HG03025 (cell line): ENCODE measurements around the gene RPS25.
"Not testable (repeated sequence)": the region's sequence is repeated elsewhere in the genome, so short reads cannot be mapped to it uniquely, and the experiment has no call there.

Source experiments
- ATAC-seq: cut with Tn5 transposase; IDR thresholded peaks from one replicate; pipeline ENCODE4 v1.9.1; 2021; ENCODE audit warnings: mild to moderate bottlenecking, moderate library complexity; ENCODE audit not compliant: unreplicated experiment, low FRiP score

RPS25 gene

DNA sequence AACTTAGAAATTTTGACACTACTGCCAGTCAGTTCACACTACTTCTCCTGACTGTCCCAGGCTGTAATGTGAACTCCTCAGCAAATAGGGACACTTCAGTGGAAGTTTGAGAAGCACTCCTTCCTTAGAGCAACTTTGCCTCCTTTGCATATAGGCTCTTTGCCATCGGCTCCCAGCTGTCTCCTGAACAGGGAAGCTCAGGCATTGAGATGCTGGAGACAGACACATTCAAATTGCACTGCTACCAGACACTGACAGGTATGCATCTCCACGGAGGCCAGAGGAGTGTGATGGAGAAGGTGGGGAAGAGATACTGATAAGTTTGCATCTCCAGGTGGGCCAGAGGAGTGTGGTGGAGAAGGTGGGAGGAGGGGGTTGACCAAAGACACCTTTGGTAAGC is 1.9 kb upstream of the RPS25 start:
- no peak for ATAC-seq

DNA sequence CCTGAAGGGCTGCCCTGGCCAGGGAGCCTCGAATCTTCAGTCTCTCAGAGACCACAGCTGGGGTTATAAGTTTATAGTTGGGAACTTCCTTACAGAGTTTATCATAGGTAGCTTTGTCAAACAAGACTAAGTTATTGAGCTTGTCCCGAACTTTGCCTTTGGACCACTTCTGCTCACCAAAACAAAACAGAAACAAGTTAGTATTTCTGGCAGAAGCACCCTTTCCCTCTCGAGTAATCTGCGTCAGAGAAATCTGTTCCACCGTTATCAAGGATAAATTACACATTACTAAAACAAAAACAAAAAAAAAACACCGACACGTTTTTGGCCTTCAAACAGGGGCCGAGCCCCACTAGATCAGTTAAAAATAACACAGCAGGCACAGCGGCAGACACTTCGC is 766 bp downstream of the RPS25 start:
- not testable (repeated sequence) for ATAC-seq

DNA sequence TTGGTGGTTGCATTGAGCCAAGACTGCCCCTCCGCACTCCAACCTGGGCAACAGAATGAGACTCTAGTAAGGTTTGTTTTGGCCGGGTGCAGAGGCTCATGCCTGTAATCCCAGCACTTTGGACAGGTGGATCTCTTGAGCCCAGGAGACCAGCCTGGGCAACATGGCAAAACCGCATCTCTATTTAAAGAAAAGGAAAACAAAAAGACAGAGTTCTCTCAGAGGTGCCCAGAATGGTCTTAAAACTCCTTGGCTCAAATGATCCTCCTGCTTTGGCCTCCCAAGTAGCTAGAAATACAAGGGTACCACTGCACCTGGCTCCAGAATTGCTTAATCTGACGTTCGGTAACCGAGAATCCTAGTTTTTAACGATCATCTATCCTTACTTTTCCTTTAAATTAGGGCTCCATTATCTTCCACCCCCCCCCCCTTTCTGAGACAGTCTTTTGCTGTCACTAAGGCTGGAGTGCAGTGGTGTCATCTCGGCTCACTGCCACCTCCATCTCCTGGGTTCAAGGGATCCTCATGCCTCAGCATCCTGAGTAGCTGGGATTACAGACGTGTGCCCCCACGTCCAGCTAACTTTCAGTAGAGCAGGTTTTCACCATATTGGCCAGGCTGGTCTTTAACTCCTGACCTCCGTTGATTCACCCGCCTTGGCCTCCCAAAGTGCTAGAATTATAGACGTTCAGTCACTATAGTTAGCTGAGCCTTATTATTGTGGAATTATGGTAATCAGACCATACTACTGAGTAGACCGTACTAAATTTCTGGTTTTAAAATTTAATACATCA is 1.7 kb downstream of the RPS25 start:
- no peak for ATAC-seq

GRCh38 chr11:119015054-119015611 is 3.0 kb downstream of the RPS25 start:
- ATAC-seq = no peak

GRCh38 chr11:119014209-119014924 is 3.8 kb downstream of the RPS25 start:
- no peak for ATAC-seq

- no peak for ATAC-seq
These were observed 5.4 kb downstream of the RPS25 start for GRCh38 chr11:119012629-119013170.

DNA sequence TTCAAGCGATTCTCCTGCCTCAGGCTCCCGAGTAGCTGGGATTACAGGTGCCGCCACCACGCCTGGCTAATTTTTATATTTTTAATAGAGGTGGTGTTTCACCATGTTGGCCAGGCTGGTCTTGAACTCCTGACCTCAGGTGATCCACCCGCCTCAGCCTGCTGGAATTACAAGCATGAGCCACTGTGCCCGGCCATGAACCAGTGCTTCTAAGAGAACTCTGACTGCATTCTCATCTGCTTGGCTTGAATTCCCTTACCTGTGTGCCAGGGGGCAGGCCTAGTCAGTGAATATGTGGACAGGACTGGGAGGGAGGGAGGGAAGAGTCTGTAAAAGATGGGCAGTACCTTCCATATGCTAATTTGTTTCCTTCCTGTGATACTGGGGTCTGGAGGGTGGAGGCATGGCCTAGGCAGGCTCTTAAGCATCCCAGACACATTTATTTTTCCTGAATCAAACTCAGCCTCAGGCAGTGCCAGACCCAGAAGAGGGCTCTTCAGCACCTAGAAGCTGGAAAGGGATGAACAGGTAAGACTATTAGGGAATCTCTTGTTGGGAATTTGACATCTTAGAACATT is 6.6 kb downstream of the RPS25 start:
- no peak for ATAC-seq

- ATAC-seq = no peak
These were observed 11.5 kb downstream of the RPS25 start for GRCh38 chr11:119006656-119007055.

DNA sequence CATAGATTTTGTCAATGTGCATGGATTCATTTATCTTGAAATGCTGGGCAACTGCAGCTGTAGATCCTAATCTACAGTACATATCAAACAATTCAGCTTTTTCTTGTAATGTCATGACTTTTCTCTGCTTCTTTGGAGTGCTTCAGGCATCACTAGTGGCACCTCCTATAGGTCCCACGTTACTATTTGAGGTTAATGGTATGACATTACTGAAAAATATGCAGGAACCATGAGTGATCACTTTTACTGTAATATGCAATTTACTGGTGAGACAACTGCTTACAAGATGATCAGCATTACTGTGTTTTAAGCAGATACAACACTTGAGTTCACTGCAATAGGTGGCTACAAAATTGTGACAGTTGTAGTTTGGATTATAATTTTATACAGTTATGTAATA is 17.2 kb downstream of the RPS25 start:
- no peak for ATAC-seq

GRCh38 chr11:118998822-118999221 is 19.3 kb downstream of the RPS25 start:
- no peak for ATAC-seq

GRCh38 chr11:118998388-118998717 is 19.8 kb downstream of the RPS25 start:
- ATAC-seq = peak; percentile 16

GRCh38 chr11:118997627-118998387 is 20.3 kb downstream of the RPS25 start, which contains the start of gene CENATAC:
TSS of gene CENATAC (plus strand) at chr11:118998138. CDS start at chr11:118998198, 60 bp downstream.
- ATAC-seq = peak; percentile 87

DNA sequence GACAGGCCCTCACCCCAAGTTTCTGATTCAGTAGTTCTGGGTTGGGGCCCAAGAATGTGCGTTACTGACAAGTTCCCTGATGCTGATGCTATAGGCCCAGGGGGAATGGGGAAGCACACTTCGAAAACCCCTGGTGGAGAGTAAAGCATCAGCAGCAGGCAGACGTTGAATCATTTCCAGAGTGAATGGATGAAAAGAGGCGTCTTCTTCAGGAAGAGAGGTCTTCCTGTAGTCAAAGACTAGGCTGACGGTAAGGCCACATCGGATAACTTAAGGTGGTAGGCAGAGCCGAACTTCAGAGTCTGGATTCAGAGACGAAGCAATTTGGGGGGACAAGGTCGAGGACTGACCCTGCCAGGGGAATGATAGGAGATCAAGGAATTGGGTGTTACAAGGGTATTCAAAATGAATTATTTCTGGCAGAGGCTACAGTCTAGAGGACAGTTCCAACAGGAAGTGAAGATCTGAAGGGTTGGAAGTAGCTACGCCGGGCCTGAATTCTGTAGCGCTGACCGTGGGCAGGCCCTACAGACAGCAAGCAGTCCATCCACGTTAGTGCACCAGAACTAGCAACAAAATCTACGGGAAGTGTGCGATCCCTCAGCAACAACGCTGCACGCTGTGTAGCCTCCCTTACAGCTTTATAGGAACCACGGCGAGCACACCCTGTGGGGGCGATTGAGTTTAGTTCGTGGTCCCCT is 21.1 kb downstream of the RPS25 start:
- ATAC-seq = no peak

DNA sequence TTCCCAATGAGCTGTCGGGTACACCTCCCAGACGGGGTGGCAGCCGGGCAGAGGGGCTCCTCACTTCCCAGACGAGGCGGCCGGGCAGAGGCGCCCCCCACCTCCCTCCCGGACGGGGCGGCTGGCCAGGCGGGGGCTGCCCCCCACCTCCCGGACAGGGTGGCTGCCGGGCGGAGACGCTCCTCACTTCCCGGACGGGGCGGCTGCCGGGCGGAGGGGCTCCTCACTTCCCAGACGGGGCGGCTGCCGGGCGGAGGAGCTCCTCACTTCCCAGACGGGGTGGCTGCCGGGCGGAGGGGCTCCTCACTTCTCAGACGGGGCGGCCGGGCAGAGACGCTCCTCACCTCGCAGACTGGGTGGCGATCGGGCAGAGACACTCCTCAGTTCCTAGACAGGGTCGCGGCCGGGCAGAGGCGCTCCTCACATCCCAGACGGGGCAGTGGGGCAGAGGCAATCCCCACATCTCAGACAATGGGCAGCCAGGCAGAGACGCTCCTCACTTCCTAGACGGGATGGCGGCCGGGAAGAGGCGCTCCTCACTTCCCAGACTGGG is 26.6 kb downstream of the RPS25 start:
- not testable (repeated sequence) for ATAC-seq

DNA sequence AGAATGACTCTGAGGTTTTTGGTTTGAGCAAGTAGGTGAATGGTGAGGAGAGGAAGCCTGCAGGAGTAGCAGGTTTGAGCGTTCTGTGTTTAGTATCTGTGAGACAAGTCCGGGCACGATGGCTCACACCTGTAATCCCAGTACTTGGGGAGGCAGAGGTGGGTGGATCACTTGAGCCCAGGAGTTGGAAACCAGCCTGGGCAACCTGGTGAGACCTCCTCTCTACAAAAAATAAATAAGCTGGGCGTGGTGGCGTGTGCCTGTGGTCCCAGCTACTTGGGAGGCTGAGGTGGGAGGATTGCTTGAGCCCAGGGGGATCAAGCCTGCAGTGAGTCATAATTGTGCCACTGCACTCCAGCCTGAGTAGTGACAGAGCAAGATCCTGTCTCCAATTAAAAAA is 29.9 kb downstream of the RPS25 start:
- no peak for ATAC-seq

GRCh38 chr11:118984825-118985224 is 33.3 kb downstream of the RPS25 start:
- ATAC-seq = no peak

DNA sequence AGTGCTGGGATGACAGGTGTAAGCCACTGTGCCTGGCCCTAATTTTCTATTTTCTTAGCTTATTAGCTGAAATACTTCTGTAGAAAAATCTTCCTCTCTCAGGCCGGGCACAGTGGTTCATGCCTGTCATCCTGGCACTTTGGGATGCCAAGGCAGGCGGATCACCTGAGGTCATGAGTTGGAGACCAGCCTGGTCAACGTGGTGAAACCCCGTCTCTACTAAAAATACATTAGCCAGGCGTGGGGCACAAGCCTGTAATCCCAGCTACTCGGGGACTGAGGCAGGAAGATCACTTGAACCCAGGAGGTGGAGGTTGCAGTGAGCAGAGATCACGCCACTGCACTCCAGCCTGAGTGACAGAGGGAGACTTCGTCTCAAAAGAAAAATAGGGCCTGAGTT is 33.8 kb downstream of the RPS25 start:
- not testable (repeated sequence) for ATAC-seq

DNA sequence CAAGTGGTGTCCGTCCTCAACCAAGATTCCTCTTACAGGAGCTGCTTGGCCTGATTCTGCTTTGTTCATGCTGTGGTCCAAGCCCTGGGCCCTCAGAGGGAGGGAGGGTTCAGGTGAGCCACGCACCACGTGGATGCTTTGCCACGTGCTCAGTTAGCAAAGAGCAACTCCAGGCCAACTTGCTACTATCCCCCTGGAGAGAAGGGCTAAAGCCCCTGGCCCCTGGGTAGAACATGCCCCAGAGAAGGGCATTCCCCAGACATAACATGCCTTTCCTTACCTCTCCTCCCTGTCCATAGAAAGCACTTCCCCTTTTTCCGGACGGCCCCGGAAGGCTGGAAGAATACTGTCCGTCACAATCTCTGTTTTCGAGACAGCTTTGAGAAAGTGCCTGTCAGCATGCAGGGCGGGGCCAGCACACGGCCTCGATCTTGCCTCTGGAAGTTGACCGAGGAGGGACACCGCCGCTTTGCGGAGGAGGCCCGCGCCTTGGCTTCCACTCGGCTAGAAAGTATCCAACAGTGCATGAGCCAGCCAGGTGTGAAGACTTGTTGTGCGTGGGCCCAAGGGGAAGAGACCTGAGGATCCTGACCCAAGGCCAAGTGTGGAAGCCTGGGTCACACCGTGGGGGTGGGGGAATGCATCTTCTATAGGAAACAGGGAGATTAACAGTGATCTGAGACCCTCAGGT is 37.8 kb downstream of the RPS25 start:
- ATAC-seq = no peak

- no peak for ATAC-seq
These were observed 38.7 kb downstream of the RPS25 start for GRCh38 chr11:118979434-118979833.
